ENCODE results near the gene PODXL.

GRCh38 chr7:131513245-131514061 lies 43.0 kb downstream of the PODXL start:
- no peak for TF ChIP-seq EZH2 (IDR thresholded peaks at IDR 0.05)
- no peak for TF ChIP-seq POLR2AphosphoS5 (IDR thresholded peaks at IDR 0.05; ENCODE audit: borderline replicate concordance, low read depth, low read length)
